ENCODE results near the gene C1QTNF2.

Gene C1QTNF2

GRCh38 chr5:160363660-160364395 lies 6.6 kb downstream of the C1QTNF2 start:
- H3K4me3 ChIP-seq (replicated peaks; ENCODE audit: low read depth, low read length): no peak overlapping the region
- TF ChIP-seq CTCF (IDR thresholded peaks at IDR 0.05; ENCODE audit: low read length, missing control alignments): no peak
- no peak for DNase-seq (ENCODE audit: low read depth)

DNA sequence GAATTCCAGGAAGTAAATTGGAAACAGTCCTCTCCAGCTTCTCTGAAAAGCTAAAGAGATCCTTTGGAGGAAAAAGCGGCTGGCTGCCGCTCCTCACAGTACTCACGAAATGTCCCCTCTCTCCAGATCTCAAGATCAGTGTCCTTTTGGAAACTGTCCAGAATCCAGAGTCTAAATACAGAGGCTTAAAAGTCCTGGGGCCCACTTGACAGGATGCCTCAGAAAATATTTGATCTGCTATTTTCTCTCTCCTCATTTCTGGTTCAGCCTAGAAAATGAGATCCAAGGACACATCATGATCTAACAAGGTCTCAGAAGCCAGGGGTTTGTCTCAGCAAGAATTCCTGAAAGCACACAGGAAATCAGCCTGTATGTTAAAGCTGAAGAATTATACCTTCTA lies 7.2 kb downstream of the C1QTNF2 start:
- no peak overlapping the region for H3K4me3 ChIP-seq (replicated peaks; ENCODE audit: low read depth, low read length)
- no peak for TF ChIP-seq CTCF (IDR thresholded peaks at IDR 0.05; ENCODE audit: low read length, missing control alignments)
- DNase-seq (ENCODE audit: low read depth): no peak

DNA sequence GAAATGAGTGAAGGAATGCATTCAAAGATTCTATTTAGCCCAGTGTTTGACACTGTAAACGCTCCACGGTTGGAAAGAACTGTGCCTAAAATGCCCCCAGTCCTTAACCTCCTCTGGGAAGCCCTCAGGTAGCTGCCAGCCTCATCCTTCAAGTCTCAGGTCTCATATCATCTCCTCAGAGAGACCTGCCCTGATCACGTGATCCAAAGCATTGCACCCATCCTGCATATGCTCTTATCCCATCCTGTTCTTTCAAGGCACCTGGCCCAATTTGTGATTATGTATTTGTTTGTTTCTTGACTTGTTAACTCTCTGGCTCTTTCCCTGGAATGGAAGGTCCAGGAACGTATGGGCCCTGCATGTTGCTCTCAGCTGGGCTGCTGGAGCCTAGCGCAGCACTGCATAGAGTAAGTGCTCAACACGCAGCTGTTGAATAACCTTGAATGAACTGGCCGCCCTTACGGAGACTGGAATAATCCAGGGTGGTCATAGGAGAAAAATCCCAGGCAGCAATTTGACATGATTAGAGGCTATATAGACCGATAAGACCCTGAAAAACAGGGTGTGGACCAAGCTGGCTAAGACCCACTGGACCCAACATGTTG lies 8.7 kb downstream of the C1QTNF2 start:
- TF ChIP-seq CTCF (IDR thresholded peaks at IDR 0.05; ENCODE audit: low read length, missing control alignments): no peak
- no peak for DNase-seq (ENCODE audit: low read depth)
- H3K4me3 ChIP-seq (replicated peaks; ENCODE audit: low read depth, low read length): no peak overlapping the region

DNA sequence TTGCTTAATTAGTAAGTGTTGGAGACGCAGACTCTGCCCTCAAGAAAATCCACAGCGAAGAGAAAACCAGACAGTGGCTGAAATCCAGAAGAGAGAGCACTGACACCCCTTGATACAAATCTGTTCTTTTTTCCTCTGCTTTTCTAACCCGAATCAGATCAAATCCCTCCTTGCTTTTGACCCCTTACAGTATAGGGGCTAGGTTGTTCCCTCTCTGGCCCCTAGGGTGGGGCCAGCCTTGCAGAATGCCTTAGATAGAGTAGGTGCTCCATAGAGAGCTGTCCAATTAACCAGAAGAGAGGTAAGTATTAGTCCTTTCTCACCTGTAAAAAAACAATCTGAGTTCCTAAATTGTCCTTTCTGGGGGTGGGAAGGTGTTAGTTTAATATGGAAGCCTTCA lies 10.1 kb downstream of the C1QTNF2 start:
- no peak for TF ChIP-seq CTCF (IDR thresholded peaks at IDR 0.05; ENCODE audit: low read length, missing control alignments)
- DNase-seq (ENCODE audit: low read depth): no peak
- no peak overlapping the region for H3K4me3 ChIP-seq (replicated peaks; ENCODE audit: low read depth, low read length)

DNA sequence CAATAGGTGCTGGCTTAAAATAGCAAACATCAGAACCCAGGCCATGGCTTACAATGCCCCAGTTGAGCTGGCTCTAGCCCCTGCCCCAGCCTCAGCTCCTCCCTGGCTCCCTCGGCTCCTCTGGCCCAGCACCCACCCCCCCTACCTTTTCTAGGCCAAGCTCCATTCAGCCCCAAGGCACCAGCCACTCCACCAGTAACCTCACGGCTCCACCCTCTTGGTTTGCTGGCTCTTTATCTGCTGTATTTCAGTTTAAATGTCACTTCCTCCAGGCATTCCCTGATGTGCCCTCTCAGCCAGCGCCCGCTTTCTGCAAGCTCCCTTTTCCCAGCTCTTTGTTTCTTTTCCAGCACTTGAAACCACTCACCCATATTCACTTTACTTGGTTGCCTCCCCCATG lies 10.6 kb downstream of the C1QTNF2 start:
- no peak for DNase-seq (ENCODE audit: low read depth)
- no peak for TF ChIP-seq CTCF (IDR thresholded peaks at IDR 0.05; ENCODE audit: low read length, missing control alignments)
- no peak overlapping the region for H3K4me3 ChIP-seq (replicated peaks; ENCODE audit: low read depth, low read length)

DNA sequence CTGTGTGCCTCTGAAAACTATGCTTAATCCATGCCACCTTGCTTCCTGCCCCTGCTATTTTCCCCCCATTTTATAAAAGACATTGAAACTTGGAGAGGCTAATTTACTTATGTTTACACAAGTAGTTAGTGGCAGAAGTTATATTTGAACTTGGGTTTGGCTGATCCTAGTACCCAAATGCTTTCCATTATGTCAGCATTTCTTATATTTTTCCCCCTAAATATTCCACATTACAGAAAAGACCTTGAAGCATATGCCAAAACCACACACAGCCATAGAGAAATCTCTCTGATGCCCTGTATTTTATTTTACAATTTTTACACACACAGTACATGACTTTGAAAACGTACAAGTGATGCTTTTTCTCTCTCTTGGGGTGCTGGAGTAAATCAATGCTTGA lies 11.2 kb downstream of the C1QTNF2 start:
- TF ChIP-seq CTCF (IDR thresholded peaks at IDR 0.05; ENCODE audit: low read length, missing control alignments): no peak
- DNase-seq (ENCODE audit: low read depth): no peak
- H3K4me3 ChIP-seq (replicated peaks; ENCODE audit: low read depth, low read length): no peak overlapping the region
